ENCODE measurements around the gene MIS12.

Gene MIS12

GRCh38 chr17:5486206-5487124 is at the start of gene MIS12:
Gene MIS12, plus strand, starts transcription at chr17:5486566. Its CDS starts 2,297 bp downstream, at chr17:5488863.
- DNase-seq = peak; percentile 99

- no peak for DNase-seq
These were observed 48.5 kb upstream of the MIS12 start for GRCh38 chr17:5437721-5438317.

GRCh38 chr17:5438716-5439445 is 47.5 kb upstream of the MIS12 start, which contains the start of gene C1QBP:
Gene C1QBP, minus strand, starts transcription at chr17:5439155. Its CDS starts 82 bp downstream, at chr17:5439073.
- peak; percentile 95 for DNase-seq

GRCh38 chr17:5439446-5439764 is 47.0 kb upstream of the MIS12 start:
- DNase-seq = no peak

- DNase-seq = no peak
These were observed 42.6 kb upstream of the MIS12 start for GRCh38 chr17:5443728-5444127.

- DNase-seq = no peak
These were observed 42.2 kb upstream of the MIS12 start for GRCh38 chr17:5444209-5444608.

- DNase-seq = no peak
These were observed 39.6 kb upstream of the MIS12 start for GRCh38 chr17:5446786-5447185.

- no peak for DNase-seq
These were observed 21.5 kb upstream of the MIS12 start for GRCh38 chr17:5464717-5465507.

- DNase-seq = no peak
These were observed 20.1 kb upstream of the MIS12 start for GRCh38 chr17:5466295-5466694.

GRCh38 chr17:5467416-5467815 is 18.9 kb upstream of the MIS12 start:
- no peak for DNase-seq

GRCh38 chr17:5468075-5468473 is 18.3 kb upstream of the MIS12 start:
- peak; percentile 20 for DNase-seq

GRCh38 chr17:5472511-5472910 is 13.9 kb upstream of the MIS12 start:
- no peak for DNase-seq

- no peak for DNase-seq
These were observed 12.5 kb upstream of the MIS12 start for GRCh38 chr17:5473906-5474305.

GRCh38 chr17:5478992-5479391 is 7.4 kb upstream of the MIS12 start:
- no peak for DNase-seq

- DNase-seq = no peak
These were observed 5.4 kb upstream of the MIS12 start for GRCh38 chr17:5480962-5481361.

- no peak for DNase-seq
These were observed 4.9 kb upstream of the MIS12 start for GRCh38 chr17:5481451-5481850.

GRCh38 chr17:5485270-5486205 is 828 bp upstream of the MIS12 start, which contains the start of gene DERL2:
Gene DERL2, minus strand, starts transcription at chr17:5486178. Its CDS starts 17 bp downstream, at chr17:5486161.
- no peak for DNase-seq

- DNase-seq = no peak
These were observed 2.4 kb downstream of the MIS12 start for GRCh38 chr17:5488752-5489151.

GRCh38 chr17:5492970-5493369 is 6.6 kb downstream of the MIS12 start:
- no peak for DNase-seq

GRCh38 chr17:5499476-5500231 is 13.3 kb downstream of the MIS12 start:
- DNase-seq = no peak

GRCh38 chr17:5500247-5500588 is 13.9 kb downstream of the MIS12 start:
- DNase-seq = peak; percentile 18
